ENCODE results near the gene USP54. TPM values are rescaled to one million over a fixed set of nuclear protein-coding genes. Genes with fewer than 3 reads are reported as not detected.

USP54 gene
- total and polyA plus RNA-seq, 8 donors = 54.8 to 122 (median 66.1) TPM

DNA sequence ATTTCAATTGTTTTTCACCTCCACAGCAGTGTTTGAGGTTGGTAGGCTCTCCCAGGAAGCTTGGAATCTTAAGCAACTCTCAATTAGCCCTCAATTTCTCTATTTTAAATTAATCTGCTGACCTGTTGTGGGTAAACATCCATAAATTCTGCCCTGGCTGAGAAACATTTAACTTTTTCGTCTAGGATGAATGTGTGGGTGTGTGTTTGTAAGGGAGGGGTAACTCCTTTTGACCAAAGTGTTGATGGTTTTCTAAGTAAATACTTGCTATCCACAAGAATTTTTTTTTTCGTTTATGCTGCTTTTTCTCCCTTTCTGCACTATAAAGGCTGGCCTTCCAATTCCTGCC is 96.3 kb downstream of the USP54 start:
- Histone ChIP-seq H3K9me3 (no peaks in the 10 kb centered on the region), H3K27me3 (no peaks in the 10 kb centered on the region), H3K4me1 (peaks cover 8 to 57% of the 10 kb centered on the region in 2 donors), H3K27ac (peak overlapping the region; percentile 96 to 100), H3K36me3 (peaks cover 0 to 15% of the 10 kb centered on the region in 2 donors), H3K4me3 (peak overlapping the region; percentile 81 to 85)
- ATAC-seq (peak; percentile 1), DNase-seq (no peak)
- TF ChIP-seq CTCF (IDR thresholded peaks at IDR 0.05) = no peak
- intact Hi-C loops (cut with DNase I) = no loop called here

DNA sequence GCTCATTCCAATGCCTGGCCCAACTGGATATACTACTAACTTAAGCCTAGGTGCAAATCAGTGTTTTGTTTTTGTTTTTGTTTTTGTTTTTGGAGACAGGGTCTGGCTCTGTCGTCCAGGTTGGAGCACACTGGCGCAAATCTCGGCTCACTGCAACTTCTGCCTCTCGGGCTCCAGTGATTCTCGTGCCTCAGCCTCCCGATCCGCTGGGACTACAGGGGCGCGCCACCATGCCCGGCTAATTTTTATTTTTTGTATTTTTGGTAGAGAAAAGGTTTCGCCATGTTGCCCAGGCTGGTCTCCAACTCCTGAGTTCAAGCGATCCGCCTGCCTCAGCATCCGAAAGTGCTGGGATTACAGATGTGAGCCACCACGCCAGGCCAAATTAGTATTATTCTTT is 96.9 kb downstream of the USP54 start:
- peaks cover 8 to 57% of the 10 kb centered on the region in 2 donors for H3K4me1 ChIP-seq
- intact Hi-C loops (cut with DNase I) = no loop called here
- no peaks in the 10 kb centered on the region for H3K9me3 ChIP-seq
- peak overlapping the region in 1 of 2 donors; percentile 81 for H3K4me3 ChIP-seq
- no peaks in the 10 kb centered on the region for H3K27me3 ChIP-seq
- peak overlapping the region in 1 of 2 donors; percentile 100 for H3K27ac ChIP-seq
- no peak for ATAC-seq
- TF ChIP-seq CTCF (IDR thresholded peaks at IDR 0.05) = no peak
- peaks cover 0 to 11% of the 10 kb centered on the region in 2 donors for H3K36me3 ChIP-seq
- DNase-seq = no peak

GRCh38 chr10:73493781-73494180 is 97.4 kb downstream of the USP54 start:
- no peak for DNase-seq
- intact Hi-C loops (cut with DNase I) = no loop called here
- TF ChIP-seq CTCF (IDR thresholded peaks at IDR 0.05) = no peak
- Histone ChIP-seq H3K27me3 (no peaks in the 10 kb centered on the region), H3K27ac (peak overlapping the region in 1 of 2 donors; percentile 100), H3K9me3 (no peaks in the 10 kb centered on the region), H3K4me3 (peak overlapping the region in 1 of 2 donors; percentile 81), H3K4me1 (peaks cover 8 to 57% of the 10 kb centered on the region in 2 donors), H3K36me3 (peaks cover 0 to 7% of the 10 kb centered on the region in 2 donors)
- no peak for ATAC-seq

GRCh38 chr10:73486601-73487000 is 104.5 kb downstream of the USP54 start:
- DNase-seq = no peak
- peaks cover 0 to 10% of the 10 kb centered on the region in 2 donors for H3K36me3 ChIP-seq
- no peak overlapping the region for H3K27ac ChIP-seq
- intact Hi-C loops (cut with DNase I) = no loop called here
- no peak for ATAC-seq
- H3K4me3 ChIP-seq = no peak overlapping the region
- no peak for TF ChIP-seq CTCF (IDR thresholded peaks at IDR 0.05)
- H3K27me3 ChIP-seq = no peaks in the 10 kb centered on the region
- peaks cover 0 to 7% of the 10 kb centered on the region in 2 donors for H3K4me1 ChIP-seq
- no peaks in the 10 kb centered on the region for H3K9me3 ChIP-seq

DNA sequence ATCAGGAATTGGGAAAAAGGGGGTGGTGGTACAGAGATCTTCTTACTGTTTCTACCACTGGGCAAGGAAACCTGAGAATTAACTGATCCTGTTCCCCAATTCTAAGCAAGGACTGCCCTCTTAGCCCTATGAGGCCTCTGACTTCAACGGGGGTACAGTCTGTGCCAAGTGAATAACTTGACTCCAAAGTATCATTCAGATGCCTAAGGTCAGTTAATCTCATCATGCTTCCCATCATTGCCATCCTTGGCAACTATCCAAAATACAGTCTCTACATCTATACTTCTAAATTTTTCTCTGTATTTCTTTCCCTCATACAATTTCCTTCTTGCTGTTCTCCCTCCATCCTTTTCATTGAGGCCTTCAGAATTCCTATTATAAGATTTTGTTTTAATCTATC is 105.8 kb downstream of the USP54 start:
- TF ChIP-seq CTCF (IDR thresholded peaks at IDR 0.05) = no peak
- intact Hi-C loops (cut with DNase I) = no loop called here
- H3K9me3 ChIP-seq = no peaks in the 10 kb centered on the region
- H3K4me3 ChIP-seq = no peak overlapping the region
- no peak overlapping the region for H3K27ac ChIP-seq
- no peak for DNase-seq
- H3K4me1 ChIP-seq = peaks cover 0 to 4% of the 10 kb centered on the region in 2 donors
- no peaks in the 10 kb centered on the region for H3K27me3 ChIP-seq
- peaks cover 0 to 10% of the 10 kb centered on the region in 2 donors for H3K36me3 ChIP-seq
- ATAC-seq = no peak
